DND-41 (cell line): Measurements from ENCODE around the gene TAF1.

ENCODE experiments used
- ATAC-seq: fragments of 200-7000 bp; cut with Tn5 transposase; 3 replicates; pipeline ENCODE4 v1.9.1; 2021; ENCODE audit warnings: low read depth; ENCODE audit not compliant: insufficient read depth
- DNase-seq: peaks from one replicate; pipeline ENCODE4 v3.0.0-alpha.2; 2020
- H2AFZ ChIP-seq: 2 replicates; pipeline ENCODE4 v1.6.0; 2012; ENCODE audit warnings: low read depth, low read length
- H3K27ac ChIP-seq: 2 replicates; pipeline ENCODE4 v1.5.1; 2012; ENCODE audit warnings: low read length, inconsistent platforms
- H3K27me3 ChIP-seq: fragments of 200-600 bp; sonication (generic); 2 replicates; pipeline ENCODE4 v1.6.0; 2012; ENCODE audit warnings: low read length, mild to moderate bottlenecking, inconsistent platforms; ENCODE audit not compliant: insufficient read depth, poor library complexity
- H3K36me3 ChIP-seq: 2 replicates; pipeline ENCODE4 v1.5.1; 2012; ENCODE audit warnings: low read length, inconsistent platforms; ENCODE audit not compliant: insufficient read depth
- H3K4me1 ChIP-seq: 2 replicates; pipeline ENCODE4 v1.5.1; 2012; ENCODE audit warnings: mild to moderate bottlenecking, low read length; ENCODE audit not compliant: insufficient read depth
- H3K4me2 ChIP-seq: 2 replicates; pipeline ENCODE4 v1.6.0; 2012; ENCODE audit warnings: mild to moderate bottlenecking, moderate library complexity, low read length, inconsistent platforms; ENCODE audit not compliant: insufficient read depth
- H3K4me3 ChIP-seq, 2 experiments: fragments of 200-600 bp in 1 of 2; shearing (Covaris generic) in 1 of 2; 2 replicates each; pipeline ENCODE4 v1.5.1; 2012 to 2016; ENCODE audit warnings: inconsistent platforms in 2 of 2, low read length in 2 of 2, mild to moderate bottlenecking in 2 of 2, low read depth in 1 of 2, moderate library complexity in 1 of 2
- H3K79me2 ChIP-seq: 2 replicates; pipeline ENCODE4 v1.6.0; 2012; ENCODE audit warnings: low read length, inconsistent platforms; ENCODE audit not compliant: insufficient read depth
- H3K9ac ChIP-seq: 2 replicates; pipeline ENCODE4 v1.6.0; 2012; ENCODE audit warnings: low read depth, mild to moderate bottlenecking, inconsistent platforms, low read length, moderate library complexity
- H3K9me3 ChIP-seq: 2 replicates; pipeline ENCODE4 v1.5.1; 2012; ENCODE audit warnings: low read length, moderate library complexity, mild to moderate bottlenecking, inconsistent platforms; ENCODE audit not compliant: insufficient read depth, severe bottlenecking
- H4K20me1 ChIP-seq: 2 replicates; pipeline ENCODE4 v1.6.0; 2012; ENCODE audit warnings: low read length; ENCODE audit not compliant: insufficient read depth
- CTCF ChIP-seq: IDR thresholded peaks from 2 replicates; pipeline ENCODE4 v1.5.1; 2012; ENCODE audit warnings: borderline replicate concordance, low read length, moderate library complexity, mild to moderate bottlenecking; ENCODE audit not compliant: poor library complexity, severe bottlenecking; ENCODE audit errors: extremely low read depth
- EZH2 ChIP-seq: IDR thresholded peaks from 3 replicates; pipeline ENCODE4 v1.6.1; 2012; ENCODE audit warnings: borderline replicate concordance, low read depth, mild to moderate bottlenecking, moderate library complexity, low read length, inconsistent platforms; ENCODE audit not compliant: severe bottlenecking

TAF1 gene

GRCh38 chrX:71420686-71421085, 54.5 kb downstream of the TAF1 start:
- no peaks in the 10 kb centered on the region for H3K27me3 ChIP-seq
- peaks cover 63% of the 10 kb centered on the region for H3K36me3 ChIP-seq
- H3K79me2 ChIP-seq: no peaks in the 10 kb centered on the region; the same call in 1 of the 2 replicates
- no peak overlapping the region for H3K4me3 ChIP-seq
- H3K27ac ChIP-seq: no peak overlapping the region
- H2AFZ ChIP-seq: no peak overlapping the region
- H3K4me2 ChIP-seq: no peak overlapping the region
- H3K9me3 ChIP-seq: no peaks in the 10 kb centered on the region
- no peaks in the 10 kb centered on the region for H4K20me1 ChIP-seq
- H3K9ac ChIP-seq: no peak overlapping the region
- no peaks in the 10 kb centered on the region for H3K4me1 ChIP-seq
- ATAC-seq (no peak; the same call in 2 of the 3 replicates), DNase-seq (no peak)
- TF ChIP-seq CTCF (no peak), EZH2 (no peak)

- Histone ChIP-seq H3K4me3 (no peak overlapping the region), H3K4me2 (no peak overlapping the region), H3K9me3 (no peaks in the 10 kb centered on the region), H3K9ac (no peak overlapping the region), H4K20me1 (no peaks in the 10 kb centered on the region), H2AFZ (no peak overlapping the region), H3K27ac (no peak overlapping the region), H3K4me1 (no peaks in the 10 kb centered on the region), H3K36me3 (peaks cover 20% of the 10 kb centered on the region), H3K27me3 (no peaks in the 10 kb centered on the region), H3K79me2 (no peaks in the 10 kb centered on the region)
- ATAC-seq (no peak), DNase-seq (no peak)
- TF ChIP-seq CTCF: no peak
- no peak for TF ChIP-seq EZH2
These were observed 66.6 kb downstream of the TAF1 start for GRCh38 chrX:71432733-71433132.

- H3K4me1 ChIP-seq: peaks cover 4% of the 10 kb centered on the region; the same call in 1 of the 2 replicates
- ATAC-seq (no peak), DNase-seq (no peak)
- no peak overlapping the region for H3K9ac ChIP-seq
- H3K27ac ChIP-seq: no peak overlapping the region
- H3K27me3 ChIP-seq: no peaks in the 10 kb centered on the region
- TF ChIP-seq EZH2: no peak
- no peak for TF ChIP-seq CTCF
- H2AFZ ChIP-seq: no peak overlapping the region
- no peaks in the 10 kb centered on the region for H3K9me3 ChIP-seq
- H3K4me3 ChIP-seq: no peak overlapping the region
- peaks cover 11% of the 10 kb centered on the region; the same call in 1 of the 2 replicates for H3K36me3 ChIP-seq
- H3K4me2 ChIP-seq: no peak overlapping the region
- no peaks in the 10 kb centered on the region for H4K20me1 ChIP-seq
- H3K79me2 ChIP-seq: no peaks in the 10 kb centered on the region
These were observed 72.6 kb downstream of the TAF1 start for GRCh38 chrX:71438750-71439149.

- Histone ChIP-seq H2AFZ (no peak overlapping the region), H3K4me2 (no peak overlapping the region)
These were observed 73.3 kb downstream of the TAF1 start for GRCh38 chrX:71439420-71439819.

More at GRCh38 chrX:71439420-71439819, 73.3 kb downstream of the TAF1 start:
- no peak for DNase-seq
- ATAC-seq: no peak
- peaks cover 4% of the 10 kb centered on the region; the same call in 1 of the 2 replicates for H3K4me1 ChIP-seq
- H4K20me1 ChIP-seq: no peaks in the 10 kb centered on the region
- no peaks in the 10 kb centered on the region for H3K79me2 ChIP-seq
- H3K9ac ChIP-seq: no peak overlapping the region
- no peaks in the 10 kb centered on the region for H3K9me3 ChIP-seq
- TF ChIP-seq CTCF (no peak), EZH2 (no peak)
- no peak overlapping the region for H3K27ac ChIP-seq
- no peak overlapping the region for H3K4me3 ChIP-seq
- H3K27me3 ChIP-seq: no peaks in the 10 kb centered on the region
- peaks cover 13% of the 10 kb centered on the region for H3K36me3 ChIP-seq
